ENCODE data around the gene RNF183.

RNF183 gene

DNA sequence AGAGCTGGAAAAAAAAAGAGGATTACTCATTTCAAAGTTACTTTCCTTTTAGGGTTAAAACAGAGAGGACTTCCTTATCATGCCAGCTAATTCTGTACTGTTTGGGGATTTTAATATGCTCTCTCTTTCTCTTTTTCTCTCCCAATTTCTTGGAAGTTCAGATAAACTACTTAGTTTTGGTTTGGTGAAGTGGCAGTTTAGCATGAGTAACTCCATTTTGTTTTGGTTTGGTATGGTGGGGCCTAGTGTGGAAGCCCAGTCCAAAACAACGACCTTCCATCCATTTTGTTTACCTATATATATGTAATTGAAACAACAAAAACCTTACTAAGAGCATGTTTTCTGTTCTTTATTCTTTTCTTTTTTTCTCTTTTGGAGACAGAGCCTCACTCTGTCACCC, 42.5 kb upstream of the RNF183 start:
- Histone ChIP-seq H2AFZ (ENCODE audit: low read depth, low read length) (no peak overlapping the region), H3K9me3 (ENCODE audit: control insufficient read depth, low read length) (no peaks in the 10 kb centered on the region), H4K8ac (ENCODE audit: low read length) (no peak overlapping the region), H3K79me1 (replicated peaks; ENCODE audit: low read length, poor library complexity, severe bottlenecking) (no peaks in the 10 kb centered on the region), H3K27ac (ENCODE audit: low read length, poor library complexity, severe bottlenecking) (no peak overlapping the region), H2BK15ac (ENCODE audit: low read depth, poor library complexity, severe bottlenecking) (no peak overlapping the region), H2BK5ac (ENCODE audit: low read depth, low read length, poor library complexity, severe bottlenecking) (no peak overlapping the region), H2BK120ac (ENCODE audit: low read depth, low read length) (no peak overlapping the region), H3K27me3 (ENCODE audit: control insufficient read depth in 1 of 2, insufficient read depth in 1 of 2, low read length in 2 of 2) (peaks cover 14 to 36% of the 10 kb centered on the region in 2 experiments), H4K91ac (ENCODE audit: low read length) (no peak overlapping the region), H3K14ac (ENCODE audit: low read length in 2 of 2) (no peak overlapping the region), H3K36me3 (ENCODE audit: control insufficient read depth in 1 of 2, insufficient read depth in 2 of 2, low read depth in 1 of 2, low read length in 2 of 2) (no peaks in the 10 kb centered on the region), H3K23ac (ENCODE audit: low read length in 2 of 2) (no peak overlapping the region), H2AK5ac (ENCODE audit: low read length, severe bottlenecking) (no peak overlapping the region), H3K9ac (ENCODE audit: low read length) (no peak overlapping the region), H3K18ac (ENCODE audit: low read depth in 1 of 2, low read length in 2 of 2) (no peak overlapping the region), H3K4ac (ENCODE audit: low read depth in 1 of 2, low read length in 2 of 2) (no peak overlapping the region), H3K4me3 (ENCODE audit: insufficient read depth in 1 of 2, low read depth in 1 of 2, low read length in 2 of 2) (no peak overlapping the region), H2BK12ac (ENCODE audit: low read length in 2 of 2) (no peak overlapping the region), H3K4me1 (ENCODE audit: control insufficient read depth, insufficient read depth, low read depth, low read length) (peaks cover 6% of the 10 kb centered on the region), H3K4me2 (ENCODE audit: low read length, poor library complexity, severe bottlenecking) (no peak overlapping the region)
- no peak for DNase-seq
- WGBS: no CpG with 5 or more reads among the region's 1 CpG

DNA sequence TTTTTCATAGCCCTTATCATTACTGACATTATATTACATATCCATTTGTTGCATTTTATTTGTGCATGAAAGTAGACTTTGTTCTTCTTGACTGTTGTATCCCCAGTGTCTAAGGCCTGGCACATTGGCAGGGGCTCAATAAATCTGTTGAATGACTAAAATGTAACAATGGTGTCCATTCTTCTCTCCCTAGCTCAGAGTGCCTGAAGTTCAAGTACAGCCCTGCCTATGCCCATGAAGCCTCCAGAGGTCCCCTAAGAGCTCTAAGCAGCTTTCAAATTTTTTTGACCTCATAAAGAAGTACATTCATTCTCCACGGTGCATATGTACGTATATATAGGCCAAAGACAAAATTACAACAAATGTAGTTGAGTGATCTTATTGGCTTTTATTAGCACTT, 42.0 kb upstream of the RNF183 start:
- no CpG with 5 or more reads among the region's 2 CpGs for WGBS
- no peak overlapping the region for H3K4me3 ChIP-seq (ENCODE audit: insufficient read depth in 1 of 2, low read depth in 1 of 2, low read length in 2 of 2)
- peaks cover 10 to 31% of the 10 kb centered on the region in 2 experiments for H3K27me3 ChIP-seq (ENCODE audit: control insufficient read depth in 1 of 2, insufficient read depth in 1 of 2, low read length in 2 of 2)
- no peak overlapping the region for H3K14ac ChIP-seq (ENCODE audit: low read length in 2 of 2)
- H2AFZ ChIP-seq (ENCODE audit: low read depth, low read length): no peak overlapping the region
- peaks cover 6% of the 10 kb centered on the region for H3K4me1 ChIP-seq (ENCODE audit: control insufficient read depth, insufficient read depth, low read depth, low read length)
- no peak overlapping the region for H2BK5ac ChIP-seq (ENCODE audit: low read depth, low read length, poor library complexity, severe bottlenecking)
- no peak overlapping the region for H2BK15ac ChIP-seq (ENCODE audit: low read depth, poor library complexity, severe bottlenecking)
- H3K9ac ChIP-seq (ENCODE audit: low read length): no peak overlapping the region
- no peak overlapping the region for H4K91ac ChIP-seq (ENCODE audit: low read length)
- H3K18ac ChIP-seq (ENCODE audit: low read depth in 1 of 2, low read length in 2 of 2): no peak overlapping the region
- H3K4me2 ChIP-seq (ENCODE audit: low read length, poor library complexity, severe bottlenecking): no peak overlapping the region
- H2AK5ac ChIP-seq (ENCODE audit: low read length, severe bottlenecking): no peak overlapping the region
- no peaks in the 10 kb centered on the region for H3K9me3 ChIP-seq (ENCODE audit: control insufficient read depth, low read length)
- H4K8ac ChIP-seq (ENCODE audit: low read length): no peak overlapping the region
- no peaks in the 10 kb centered on the region for H3K36me3 ChIP-seq (ENCODE audit: control insufficient read depth in 1 of 2, insufficient read depth in 2 of 2, low read depth in 1 of 2, low read length in 2 of 2)
- no peaks in the 10 kb centered on the region for H3K79me1 ChIP-seq (replicated peaks; ENCODE audit: low read length, poor library complexity, severe bottlenecking)
- H2BK12ac ChIP-seq (ENCODE audit: low read length in 2 of 2): no peak overlapping the region
- H3K4ac ChIP-seq (ENCODE audit: low read depth in 1 of 2, low read length in 2 of 2): no peak overlapping the region
- H3K27ac ChIP-seq (ENCODE audit: low read length, poor library complexity, severe bottlenecking): no peak overlapping the region
- no peak for DNase-seq
- H3K23ac ChIP-seq (ENCODE audit: low read length in 2 of 2): no peak overlapping the region
- no peak overlapping the region for H2BK120ac ChIP-seq (ENCODE audit: low read depth, low read length)

DNA sequence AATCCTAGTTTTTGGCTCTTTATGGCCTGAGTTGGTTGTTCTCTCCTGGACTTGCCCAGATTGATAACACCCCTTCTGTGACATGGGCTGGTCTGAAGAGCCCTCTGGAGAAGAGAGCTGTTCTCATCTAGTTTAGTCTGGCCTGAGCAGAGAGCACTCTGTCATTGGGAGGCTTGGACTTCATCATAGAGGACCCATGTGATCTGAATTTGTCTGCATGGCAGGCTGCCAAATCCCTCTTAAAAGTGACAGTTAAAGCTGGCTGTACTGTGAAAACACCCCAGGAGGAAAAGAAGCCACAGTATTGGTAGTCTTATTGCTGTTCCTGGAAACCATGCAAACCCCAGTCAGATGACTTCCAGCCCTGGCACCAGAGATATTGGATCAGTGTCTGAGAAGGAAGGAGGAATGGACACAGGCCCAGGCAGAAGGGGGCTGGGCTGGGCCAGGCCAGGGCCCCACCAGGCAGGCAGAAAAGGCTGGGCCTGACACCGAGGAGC, 40.6 kb upstream of the RNF183 start:
- Histone ChIP-seq H3K9ac (ENCODE audit: low read length) (peak overlapping the region; percentile 77), H2BK5ac (ENCODE audit: low read depth, low read length, poor library complexity, severe bottlenecking) (no peak overlapping the region), H4K91ac (ENCODE audit: low read length) (no peak overlapping the region), H3K9me3 (ENCODE audit: control insufficient read depth, low read length) (no peaks in the 10 kb centered on the region), H3K4me1 (ENCODE audit: control insufficient read depth, insufficient read depth, low read depth, low read length) (peaks cover 2% of the 10 kb centered on the region), H2BK12ac (ENCODE audit: low read length in 2 of 2) (no peak overlapping the region), H4K8ac (ENCODE audit: low read length) (peak overlapping the region; percentile 79), H3K79me1 (replicated peaks; ENCODE audit: low read length, poor library complexity, severe bottlenecking) (no peaks in the 10 kb centered on the region), H3K23ac (ENCODE audit: low read length in 2 of 2) (peak overlapping the region in 1 of 2 experiments; percentile 23), H3K14ac (ENCODE audit: low read length in 2 of 2) (no peak overlapping the region), H3K27me3 (ENCODE audit: control insufficient read depth in 1 of 2, insufficient read depth in 1 of 2, low read length in 2 of 2) (peaks cover 0 to 20% of the 10 kb centered on the region in 2 experiments), H2AK5ac (ENCODE audit: low read length, severe bottlenecking) (no peak overlapping the region), H3K18ac (ENCODE audit: low read depth in 1 of 2, low read length in 2 of 2) (peak overlapping the region in 1 of 2 experiments; percentile 6), H3K4ac (ENCODE audit: low read depth in 1 of 2, low read length in 2 of 2) (no peak overlapping the region), H3K4me2 (ENCODE audit: low read length, poor library complexity, severe bottlenecking) (no peak overlapping the region), H3K4me3 (ENCODE audit: insufficient read depth in 1 of 2, low read depth in 1 of 2, low read length in 2 of 2) (no peak overlapping the region), H3K36me3 (ENCODE audit: control insufficient read depth in 1 of 2, insufficient read depth in 2 of 2, low read depth in 1 of 2, low read length in 2 of 2) (no peaks in the 10 kb centered on the region), H3K27ac (ENCODE audit: low read length, poor library complexity, severe bottlenecking) (no peak overlapping the region), H2BK120ac (ENCODE audit: low read depth, low read length) (no peak overlapping the region), H2BK15ac (ENCODE audit: low read depth, poor library complexity, severe bottlenecking) (no peak overlapping the region), H2AFZ (ENCODE audit: low read depth, low read length) (peak overlapping the region; percentile 29)
- DNase-seq: peak; percentile 96
- WGBS: 60% methylated on average over 1 of the region's 1 CpG

DNA sequence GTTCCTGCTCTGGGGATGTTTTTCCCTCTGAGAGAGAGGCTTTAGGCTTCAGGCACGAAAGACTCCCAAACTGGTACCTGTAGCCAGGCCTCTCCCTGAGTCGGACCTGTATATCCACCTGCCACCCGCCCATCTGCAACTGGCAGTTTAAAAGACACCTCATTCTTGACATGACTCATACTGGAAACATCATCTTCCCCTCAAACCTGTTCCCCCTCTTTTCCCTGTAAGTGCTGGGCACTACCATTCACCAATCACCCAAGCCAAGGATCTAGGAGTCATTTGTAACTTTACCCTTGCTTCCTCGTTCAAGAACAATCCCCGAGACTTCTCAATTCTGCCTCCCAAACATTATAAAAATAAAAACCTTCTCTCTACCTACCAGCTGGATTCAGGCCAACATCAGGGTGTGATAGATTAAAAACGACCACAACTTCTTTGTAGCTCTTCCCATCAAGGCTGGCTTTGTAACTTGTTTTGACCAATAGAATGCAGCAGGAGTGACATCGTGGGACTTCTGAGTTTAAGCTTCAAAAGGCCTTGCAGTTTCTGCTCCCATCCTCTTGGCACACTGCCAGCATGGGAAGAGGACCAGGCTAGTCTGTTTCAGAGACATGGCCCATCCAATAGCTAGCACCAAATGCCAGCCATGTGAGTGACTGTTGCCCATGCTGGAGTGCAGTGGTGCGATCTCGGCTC, 38.7 kb upstream of the RNF183 start:
- Histone ChIP-seq H3K23ac (ENCODE audit: low read length in 2 of 2) (no peak overlapping the region), H3K79me1 (replicated peaks; ENCODE audit: low read length, poor library complexity, severe bottlenecking) (no peaks in the 10 kb centered on the region), H3K14ac (ENCODE audit: low read length in 2 of 2) (no peak overlapping the region), H3K9me3 (ENCODE audit: control insufficient read depth, low read length) (no peaks in the 10 kb centered on the region), H2BK15ac (ENCODE audit: low read depth, poor library complexity, severe bottlenecking) (no peak overlapping the region), H4K8ac (ENCODE audit: low read length) (no peak overlapping the region), H2BK12ac (ENCODE audit: low read length in 2 of 2) (no peak overlapping the region), H4K91ac (ENCODE audit: low read length) (no peak overlapping the region), H3K18ac (ENCODE audit: low read depth in 1 of 2, low read length in 2 of 2) (no peak overlapping the region), H3K27ac (ENCODE audit: low read length, poor library complexity, severe bottlenecking) (no peak overlapping the region), H3K4me3 (ENCODE audit: insufficient read depth in 1 of 2, low read depth in 1 of 2, low read length in 2 of 2) (no peak overlapping the region), H3K4ac (ENCODE audit: low read depth in 1 of 2, low read length in 2 of 2) (no peak overlapping the region), H2AFZ (ENCODE audit: low read depth, low read length) (no peak overlapping the region), H2BK5ac (ENCODE audit: low read depth, low read length, poor library complexity, severe bottlenecking) (no peak overlapping the region), H3K9ac (ENCODE audit: low read length) (no peak overlapping the region), H3K4me2 (ENCODE audit: low read length, poor library complexity, severe bottlenecking) (no peak overlapping the region), H3K4me1 (ENCODE audit: control insufficient read depth, insufficient read depth, low read depth, low read length) (peaks cover 2% of the 10 kb centered on the region), H3K36me3 (ENCODE audit: control insufficient read depth in 1 of 2, insufficient read depth in 2 of 2, low read depth in 1 of 2, low read length in 2 of 2) (no peaks in the 10 kb centered on the region), H2AK5ac (ENCODE audit: low read length, severe bottlenecking) (no peak overlapping the region), H2BK120ac (ENCODE audit: low read depth, low read length) (no peak overlapping the region), H3K27me3 (ENCODE audit: control insufficient read depth in 1 of 2, insufficient read depth in 1 of 2, low read length in 2 of 2) (peaks cover 0 to 3% of the 10 kb centered on the region in 2 experiments)
- peak; percentile 24 for DNase-seq
- 70% methylated on average over 9 of the region's 9 CpGs for WGBS
